Ishikawa (cell line): ENCODE measurements around the gene GOLT1B.

Source experiments
- CEBPB ChIP-seq: IDR thresholded peaks from 2 replicates; pipeline ENCODE4 v1.6.1; 2012
- CREB1 ChIP-seq: IDR thresholded peaks from 2 replicates; pipeline ENCODE4 v1.6.1; 2012; ENCODE audit warnings: low read depth
- EGR1 ChIP-seq: IDR thresholded peaks from 2 replicates; pipeline ENCODE4 v1.6.1; 2012
- EP300 ChIP-seq: IDR thresholded peaks from 2 replicates; pipeline ENCODE4 v1.6.1; 2012; ENCODE audit warnings: borderline replicate concordance
- FOXM1 ChIP-seq: IDR thresholded peaks from 2 replicates; pipeline ENCODE4 v1.6.1; 2012; ENCODE audit warnings: low read depth, borderline replicate concordance
- NFIC ChIP-seq: IDR thresholded peaks from 2 replicates; pipeline ENCODE4 v1.6.1; 2012
- RAD21 ChIP-seq: IDR thresholded peaks from 2 replicates; pipeline ENCODE4 v1.6.1; 2012; ENCODE audit warnings: low read depth
- TAF1 ChIP-seq: IDR thresholded peaks from 2 replicates; pipeline ENCODE4 v1.6.1; 2012; ENCODE audit warnings: low read depth, mild to moderate bottlenecking
- TCF12 ChIP-seq: IDR thresholded peaks from 2 replicates; pipeline ENCODE4 v1.6.1; 2012; ENCODE audit warnings: low read depth
- TEAD4 ChIP-seq: IDR thresholded peaks from 2 replicates; pipeline ENCODE4 v1.6.1; 2012
- YY1 ChIP-seq: IDR thresholded peaks from 2 replicates; pipeline ENCODE4 v1.6.1; 2012; ENCODE audit warnings: low read depth
- ZBTB7A ChIP-seq: IDR thresholded peaks from 2 replicates; pipeline ENCODE4 v1.6.1; 2012; ENCODE audit warnings: low read depth
- TF ChIP-seq, protein P1 (sequence below): IDR thresholded peaks from 2 replicates; pipeline ENCODE4 v1.6.1; 2012
- TF ChIP-seq, protein P2 (sequence below): IDR thresholded peaks from 2 replicates; pipeline ENCODE4 v1.6.1; 2012; ENCODE audit warnings: low read depth, mild to moderate bottlenecking
- TF ChIP-seq, protein P3 (sequence below): IDR thresholded peaks from 2 replicates; pipeline ENCODE4 v1.6.1; 2012

GOLT1B gene

GRCh38 chr12:21543151-21543550, 41.6 kb downstream of the GOLT1B start:
- TF ChIP-seq, protein P1, sequence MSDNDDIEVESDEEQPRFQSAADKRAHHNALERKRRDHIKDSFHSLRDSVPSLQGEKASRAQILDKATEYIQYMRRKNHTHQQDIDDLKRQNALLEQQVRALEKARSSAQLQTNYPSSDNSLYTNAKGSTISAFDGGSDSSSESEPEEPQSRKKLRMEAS: no peak
- TF ChIP-seq EGR1 (no peak), CEBPB (no peak), CREB1 (no peak), RAD21 (no peak), ZBTB7A (no peak), TEAD4 (no peak), YY1 (no peak), TAF1 (no peak), FOXM1 (no peak)
- TF ChIP-seq, protein P2, sequence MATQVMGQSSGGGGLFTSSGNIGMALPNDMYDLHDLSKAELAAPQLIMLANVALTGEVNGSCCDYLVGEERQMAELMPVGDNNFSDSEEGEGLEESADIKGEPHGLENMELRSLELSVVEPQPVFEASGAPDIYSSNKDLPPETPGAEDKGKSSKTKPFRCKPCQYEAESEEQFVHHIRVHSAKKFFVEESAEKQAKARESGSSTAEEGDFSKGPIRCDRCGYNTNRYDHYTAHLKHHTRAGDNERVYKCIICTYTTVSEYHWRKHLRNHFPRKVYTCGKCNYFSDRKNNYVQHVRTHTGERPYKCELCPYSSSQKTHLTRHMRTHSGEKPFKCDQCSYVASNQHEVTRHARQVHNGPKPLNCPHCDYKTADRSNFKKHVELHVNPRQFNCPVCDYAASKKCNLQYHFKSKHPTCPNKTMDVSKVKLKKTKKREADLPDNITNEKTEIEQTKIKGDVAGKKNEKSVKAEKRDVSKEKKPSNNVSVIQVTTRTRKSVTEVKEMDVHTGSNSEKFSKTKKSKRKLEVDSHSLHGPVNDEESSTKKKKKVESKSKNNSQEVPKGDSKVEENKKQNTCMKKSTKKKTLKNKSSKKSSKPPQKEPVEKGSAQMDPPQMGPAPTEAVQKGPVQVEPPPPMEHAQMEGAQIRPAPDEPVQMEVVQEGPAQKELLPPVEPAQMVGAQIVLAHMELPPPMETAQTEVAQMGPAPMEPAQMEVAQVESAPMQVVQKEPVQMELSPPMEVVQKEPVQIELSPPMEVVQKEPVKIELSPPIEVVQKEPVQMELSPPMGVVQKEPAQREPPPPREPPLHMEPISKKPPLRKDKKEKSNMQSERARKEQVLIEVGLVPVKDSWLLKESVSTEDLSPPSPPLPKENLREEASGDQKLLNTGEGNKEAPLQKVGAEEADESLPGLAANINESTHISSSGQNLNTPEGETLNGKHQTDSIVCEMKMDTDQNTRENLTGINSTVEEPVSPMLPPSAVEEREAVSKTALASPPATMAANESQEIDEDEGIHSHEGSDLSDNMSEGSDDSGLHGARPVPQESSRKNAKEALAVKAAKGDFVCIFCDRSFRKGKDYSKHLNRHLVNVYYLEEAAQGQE: no peak

GRCh38 chr12:21545557-21545956, 44.0 kb downstream of the GOLT1B start:
- TF ChIP-seq CREB1 (no peak), EGR1 (no peak), CEBPB (no peak), FOXM1 (no peak), TCF12 (no peak), TAF1 (no peak), ZBTB7A (no peak), RAD21 (no peak), TEAD4 (no peak), NFIC (no peak), EP300 (no peak), YY1 (no peak)
- TF ChIP-seq, protein P1: no peak
- TF ChIP-seq, protein P2: no peak
- TF ChIP-seq, protein P3, sequence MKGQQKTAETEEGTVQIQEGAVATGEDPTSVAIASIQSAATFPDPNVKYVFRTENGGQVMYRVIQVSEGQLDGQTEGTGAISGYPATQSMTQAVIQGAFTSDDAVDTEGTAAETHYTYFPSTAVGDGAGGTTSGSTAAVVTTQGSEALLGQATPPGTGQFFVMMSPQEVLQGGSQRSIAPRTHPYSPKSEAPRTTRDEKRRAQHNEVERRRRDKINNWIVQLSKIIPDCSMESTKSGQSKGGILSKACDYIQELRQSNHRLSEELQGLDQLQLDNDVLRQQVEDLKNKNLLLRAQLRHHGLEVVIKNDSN: no peak

- no peak for TF ChIP-seq RAD21
- TF ChIP-seq, protein P2: no peak
- no peak for TF ChIP-seq ZBTB7A
- TF ChIP-seq NFIC: no peak
- TF ChIP-seq FOXM1: no peak
Observed at GRCh38 chr12:21546716-21547115, 45.1 kb downstream of the GOLT1B start.

DNA sequence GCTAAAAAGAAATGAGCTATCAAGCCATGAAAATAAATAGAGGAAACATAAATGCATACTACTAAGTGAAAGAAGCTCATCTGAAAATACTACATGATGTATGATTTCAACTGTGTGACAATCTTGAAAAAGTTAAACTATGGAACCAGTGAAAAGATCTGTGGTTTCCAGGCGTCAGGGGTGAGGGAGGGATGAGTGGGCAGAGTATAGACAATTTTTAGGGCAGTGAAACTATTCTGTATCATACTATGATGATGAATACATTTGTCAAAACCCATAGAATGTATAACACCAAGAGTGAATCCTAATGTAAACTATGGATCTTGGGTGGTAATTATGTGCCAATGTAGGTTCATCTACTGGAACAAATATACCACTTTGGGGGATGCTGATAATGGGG, 45.8 kb downstream of the GOLT1B start:
- TF ChIP-seq, protein P1: no peak
- TF ChIP-seq EP300 (no peak), RAD21 (no peak), TAF1 (no peak), NFIC (no peak), TCF12 (no peak), CEBPB (no peak), TEAD4 (no peak), EGR1 (no peak), YY1 (no peak), CREB1 (no peak), FOXM1 (no peak), ZBTB7A (no peak)
- TF ChIP-seq, protein P2: no peak
- TF ChIP-seq, protein P3: no peak
